NT2/D1 (cell line): Measurements from ENCODE around the gene CDK5.

Experiments used
- DNase-seq: peaks from one replicate; pipeline ENCODE4 v3.0.0-alpha.2; 2011; ENCODE audit warnings: low read depth, low spot score
- H3K27me3 ChIP-seq: 2 replicates; pipeline ENCODE4 v1.6.0; 2011; ENCODE audit warnings: mild to moderate bottlenecking; ENCODE audit not compliant: insufficient read length, insufficient read depth
- H3K36me3 ChIP-seq: 2 replicates; pipeline ENCODE4 v1.6.1; 2011; ENCODE audit warnings: mild to moderate bottlenecking, low read length, mixed read lengths; ENCODE audit not compliant: insufficient read depth, insufficient read length
- H3K4me1 ChIP-seq: 2 replicates; pipeline ENCODE4 v1.5.1; 2011; ENCODE audit not compliant: insufficient read depth, insufficient read length
- H3K4me3 ChIP-seq: 2 replicates; pipeline ENCODE4 v1.5.1; 2011; ENCODE audit warnings: low read depth; ENCODE audit not compliant: insufficient read length
- H3K9ac ChIP-seq: 2 replicates; pipeline ENCODE4 v1.6.0; 2011; ENCODE audit warnings: low read depth; ENCODE audit not compliant: insufficient read length
- H3K9me3 ChIP-seq: 2 replicates; pipeline ENCODE4 v1.5.1; 2011; ENCODE audit warnings: mild to moderate bottlenecking, low read length; ENCODE audit not compliant: insufficient read depth
- SUZ12 ChIP-seq: IDR thresholded peaks from 2 replicates; pipeline ENCODE4 v1.6.1; 2011; ENCODE audit not compliant: insufficient read length, insufficient read depth; ENCODE audit errors: extremely low read depth
- YY1 ChIP-seq: IDR thresholded peaks from 2 replicates; pipeline ENCODE4 v1.6.1; 2011; ENCODE audit not compliant: insufficient read length, insufficient read depth
- ZNF274 ChIP-seq: IDR thresholded peaks from 2 replicates; pipeline ENCODE4 v1.6.1; 2011; ENCODE audit warnings: mild to moderate bottlenecking, low read depth, low read length

CDK5 gene

DNA sequence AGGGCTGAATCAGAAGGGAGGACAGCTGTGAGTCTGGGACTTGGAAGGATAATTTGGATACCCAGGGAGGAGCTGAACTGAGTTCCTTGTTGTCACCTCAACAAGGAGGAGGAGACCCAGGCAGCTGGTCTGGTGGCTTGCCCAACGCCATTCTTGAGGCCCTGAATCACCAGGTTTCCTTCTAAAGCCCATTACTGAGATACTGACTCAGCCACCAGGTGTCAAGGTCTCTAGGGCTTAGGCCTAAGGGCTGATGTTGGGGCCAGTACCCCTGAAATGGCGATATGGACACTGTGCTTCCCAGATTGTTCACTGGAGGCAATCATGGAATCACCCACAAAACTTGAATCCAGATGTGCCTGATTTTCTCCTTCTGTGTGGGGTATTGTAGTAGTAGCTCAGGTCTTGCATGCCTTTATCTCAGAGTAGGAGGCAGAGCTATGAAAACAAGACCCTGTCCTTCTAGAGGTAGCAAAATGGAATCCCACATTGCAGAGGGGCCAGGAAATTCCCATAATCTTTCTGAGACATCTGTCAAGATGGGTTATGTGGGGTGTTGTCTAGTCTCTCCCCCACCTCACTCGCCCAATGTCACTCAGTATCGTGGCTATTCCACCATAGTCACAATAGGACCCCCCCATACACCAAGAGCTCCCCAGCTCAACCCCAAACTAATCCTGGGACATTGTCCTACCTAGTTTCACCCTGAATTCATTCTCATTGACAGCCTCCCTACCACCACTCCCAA is 31.6 kb downstream of the CDK5 start:
- Histone ChIP-seq H3K9me3 (no peaks in the 10 kb centered on the region), H3K4me1 (peaks cover 16% of the 10 kb centered on the region), H3K4me3 (no peak overlapping the region), H3K9ac (peak overlapping the region; percentile 23), H3K36me3 (peaks cover 6% of the 10 kb centered on the region), H3K27me3 (no peaks in the 10 kb centered on the region)
- no peak for DNase-seq
- no peak for TF ChIP-seq ZNF274
- no peak for TF ChIP-seq YY1
- no peak for TF ChIP-seq SUZ12

DNA sequence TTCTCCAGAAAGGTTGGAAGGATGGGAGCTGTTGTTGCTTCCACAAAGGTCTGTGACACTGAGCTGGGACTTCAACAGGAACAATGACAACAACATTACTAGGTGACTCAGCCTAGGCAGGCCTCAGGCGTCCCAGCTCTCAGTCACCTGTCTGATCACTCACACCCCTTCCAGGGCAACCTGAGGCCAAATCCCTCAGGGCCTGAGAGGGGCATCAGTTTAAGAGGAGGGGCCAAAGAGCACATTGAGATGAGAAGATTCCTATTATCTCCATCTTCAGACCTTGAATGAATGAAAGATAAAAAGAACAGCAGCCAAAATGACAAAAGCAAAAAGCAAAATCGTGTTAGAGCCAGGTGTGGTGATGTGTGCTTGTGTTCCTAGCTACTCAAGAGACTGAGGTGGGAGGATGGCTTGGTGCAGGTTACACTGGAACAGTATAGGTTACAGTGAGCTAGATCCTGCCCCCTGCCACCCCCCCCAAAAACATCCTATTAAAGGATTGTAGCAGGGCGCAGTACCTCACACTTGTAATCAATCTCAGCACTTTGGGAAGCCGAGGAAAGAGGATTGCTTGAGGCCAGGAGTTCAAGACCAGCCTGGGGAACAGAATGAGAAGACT is 33.2 kb downstream of the CDK5 start, which contains the start of gene ATG9B:
ATG9B (minus strand) TSS at position 60 of the 622 bp plus-strand sequence. CDS start 71 bp downstream, outside the sequence.
- H3K4me1 ChIP-seq: peaks cover 23% of the 10 kb centered on the region
- H3K9me3 ChIP-seq: no peaks in the 10 kb centered on the region
- no peak for DNase-seq
- peaks cover 2% of the 10 kb centered on the region for H3K36me3 ChIP-seq
- TF ChIP-seq ZNF274: no peak
- no peak for TF ChIP-seq YY1
- TF ChIP-seq SUZ12: no peak
- no peaks in the 10 kb centered on the region for H3K27me3 ChIP-seq
- no peak within 1 kb of the TSS for H3K9ac ChIP-seq
- H3K4me3 ChIP-seq: no peak within 1 kb of the TSS

- no peak for DNase-seq
- no peak for TF ChIP-seq SUZ12
- TF ChIP-seq YY1: no peak
- TF ChIP-seq ZNF274: no peak
- peaks cover 30% of the 10 kb centered on the region for H3K4me1 ChIP-seq
Observed at GRCh38 chr7:151023232-151023631, 34.5 kb downstream of the CDK5 start.

DNA sequence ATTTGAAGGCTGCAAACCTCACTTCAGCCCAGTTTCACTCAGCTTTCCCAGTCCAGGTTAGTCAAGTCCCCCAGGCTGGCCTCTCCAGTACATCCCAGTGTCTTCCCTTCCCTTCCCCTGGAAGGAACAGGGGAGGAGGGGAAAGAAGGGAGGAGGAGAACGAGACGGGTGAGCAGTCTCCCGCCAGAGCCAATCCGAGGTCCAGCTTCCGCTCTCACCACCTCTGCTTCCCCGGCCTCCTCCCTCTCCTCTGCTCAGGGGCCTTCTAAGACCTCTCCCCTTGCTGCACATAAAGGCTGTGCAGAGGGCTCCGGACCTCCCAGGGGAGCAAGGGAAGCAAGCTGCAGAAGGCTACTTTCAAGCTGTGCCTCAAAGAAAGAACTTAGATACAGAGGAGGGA is 37.5 kb downstream of the CDK5 start:
- H3K9ac ChIP-seq: peak overlapping the region; percentile 29
- H3K36me3 ChIP-seq: peaks cover 2% of the 10 kb centered on the region
- TF ChIP-seq ZNF274: no peak
- no peak for DNase-seq
- no peak overlapping the region for H3K4me3 ChIP-seq
- no peaks in the 10 kb centered on the region for H3K9me3 ChIP-seq
- H3K4me1 ChIP-seq: peaks cover 34% of the 10 kb centered on the region
- peaks cover 3% of the 10 kb centered on the region for H3K27me3 ChIP-seq

More at GRCh38 chr7:151023232-151023631, 34.5 kb downstream of the CDK5 start:
- Histone ChIP-seq H3K9ac (no peak overlapping the region), H3K4me3 (no peak overlapping the region), H3K36me3 (no peaks in the 10 kb centered on the region), H3K9me3 (no peaks in the 10 kb centered on the region), H3K27me3 (no peaks in the 10 kb centered on the region)

- no peaks in the 10 kb centered on the region for H3K9me3 ChIP-seq
- H3K9ac ChIP-seq: peak overlapping the region; percentile 42
- H3K4me3 ChIP-seq: no peak overlapping the region
- H3K4me1 ChIP-seq: peaks cover 32% of the 10 kb centered on the region
- H3K27me3 ChIP-seq: peaks cover 3% of the 10 kb centered on the region
- H3K36me3 ChIP-seq: peaks cover 9% of the 10 kb centered on the region
- DNase-seq: no peak
- TF ChIP-seq YY1: no peak
- no peak for TF ChIP-seq SUZ12
- TF ChIP-seq ZNF274: no peak
Observed at GRCh38 chr7:151019130-151019447, 38.6 kb downstream of the CDK5 start.

DNA sequence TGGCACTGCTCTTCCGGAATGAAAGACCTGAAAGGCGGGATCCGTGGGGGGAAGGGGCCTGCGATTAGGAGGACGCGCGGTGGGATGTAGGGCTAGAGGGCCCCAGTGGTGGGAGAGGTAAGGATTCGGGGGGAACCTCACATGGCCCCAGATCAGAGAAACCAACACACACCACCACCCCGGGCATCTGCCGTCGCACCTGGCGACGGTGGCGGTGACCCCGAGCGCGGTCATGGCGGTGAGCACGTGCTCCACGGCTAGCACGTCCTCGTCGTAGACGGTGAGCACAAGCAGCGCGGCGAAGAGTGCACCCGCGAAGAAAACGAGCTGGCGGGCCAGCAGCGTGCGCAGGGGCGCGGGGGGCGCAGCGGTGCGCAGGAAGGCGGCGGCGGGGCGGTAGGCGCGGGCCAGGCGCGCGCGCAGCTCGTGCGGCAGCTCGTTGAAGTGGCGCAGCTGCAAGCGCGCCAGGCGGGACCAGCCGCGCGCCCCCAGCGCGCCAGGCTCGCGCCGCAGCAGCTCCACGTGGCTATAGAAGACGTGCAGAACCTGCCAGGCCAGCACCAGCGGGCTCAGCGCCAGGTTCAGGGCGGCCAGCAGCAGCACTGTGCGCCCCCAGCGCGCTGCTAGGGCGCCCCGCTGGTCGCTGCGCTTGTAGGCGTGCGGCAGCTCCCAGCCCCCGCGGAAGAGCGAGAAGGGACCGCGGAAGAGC is 39.1 kb downstream of the CDK5 start:
- H3K4me1 ChIP-seq: peaks cover 31% of the 10 kb centered on the region
- no peak for TF ChIP-seq ZNF274
- no peak for TF ChIP-seq YY1
- TF ChIP-seq SUZ12: no peak
- no peak for DNase-seq
- H3K9me3 ChIP-seq: no peaks in the 10 kb centered on the region
- peak overlapping the region; percentile 32 for H3K9ac ChIP-seq
- H3K4me3 ChIP-seq: peak overlapping the region; percentile 0
- H3K36me3 ChIP-seq: peaks cover 12% of the 10 kb centered on the region
- peaks cover 3% of the 10 kb centered on the region for H3K27me3 ChIP-seq

DNA sequence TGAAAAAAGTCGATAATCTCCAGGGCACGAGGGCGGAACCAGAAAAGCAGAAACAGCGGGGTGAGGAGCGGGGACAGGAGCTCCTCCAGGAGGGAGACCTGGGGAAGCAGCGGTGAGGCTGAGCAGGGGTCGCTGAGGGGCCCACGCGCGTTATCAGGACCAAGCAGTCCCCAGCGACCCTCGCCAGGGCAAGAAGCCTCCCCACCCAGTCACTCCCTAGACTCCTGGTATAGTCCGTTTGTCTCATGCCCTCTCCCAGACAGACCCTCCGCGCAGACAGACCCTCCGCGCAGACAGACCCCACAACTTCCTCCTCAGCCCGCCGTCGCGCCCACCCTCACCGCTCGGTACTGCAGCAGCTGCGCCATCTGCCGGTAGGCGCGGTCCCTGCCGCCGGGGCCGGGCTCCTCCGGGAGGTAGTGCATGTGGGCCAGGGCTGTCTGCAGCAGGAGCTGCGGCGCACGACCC is 39.7 kb downstream of the CDK5 start:
- TF ChIP-seq SUZ12 (no peak), ZNF274 (no peak), YY1 (no peak)
- Histone ChIP-seq H3K27me3 (peaks cover 3% of the 10 kb centered on the region), H3K4me1 (peaks cover 28% of the 10 kb centered on the region), H3K9ac (peak overlapping the region; percentile 82), H3K9me3 (no peaks in the 10 kb centered on the region), H3K4me3 (peak overlapping the region; percentile 44), H3K36me3 (peaks cover 12% of the 10 kb centered on the region)
- peak; percentile 76 for DNase-seq
